DOHH2 (cell line): ENCODE measurements around the gene PNCK.

Experiments used
- H3F3A ChIP-seq: fragments of 200-600 bp; sonication (generic), shearing (Covaris generic); 2 replicates; pipeline ENCODE4 v1.6.0; 2016; ENCODE audit warnings: antibody characterized with exemption, mild to moderate bottlenecking; ENCODE audit not compliant: control insufficient read depth, insufficient read depth
- H3K27ac ChIP-seq: fragments of 200-600 bp; sonication (generic); 2 replicates; pipeline ENCODE4 v1.5.1; 2014; ENCODE audit warnings: low read depth, mild to moderate bottlenecking, low read length, moderate library complexity
- H3K27me3 ChIP-seq: fragments of 200-600 bp; sonication (generic); 2 replicates; pipeline ENCODE4 v1.6.1; 2014; ENCODE audit warnings: mild to moderate bottlenecking, low read length, mixed read lengths; ENCODE audit not compliant: control insufficient read depth
- H3K36me3 ChIP-seq: fragments of 200-600 bp; sonication (generic); 2 replicates; pipeline ENCODE4 v1.6.1; 2014; ENCODE audit warnings: mild to moderate bottlenecking, low read length, moderate library complexity, mixed read lengths; ENCODE audit not compliant: control insufficient read depth
- H3K4me1 ChIP-seq: fragments of 200-600 bp; sonication (generic); 2 replicates; pipeline ENCODE4 v1.6.1; 2014; ENCODE audit warnings: mild to moderate bottlenecking, low read length, mixed read lengths; ENCODE audit not compliant: control insufficient read depth
- H3K4me2 ChIP-seq: fragments of 200-600 bp; sonication (generic); 2 replicates; pipeline ENCODE4 v1.6.0; 2014; ENCODE audit warnings: mild to moderate bottlenecking, low read length, moderate library complexity
- H3K4me3 ChIP-seq: fragments of 200-600 bp; sonication (generic); 2 replicates; pipeline ENCODE4 v1.5.1; 2014; ENCODE audit warnings: mild to moderate bottlenecking, low read length, mixed read lengths
- H3K79me2 ChIP-seq: fragments of 200-600 bp; sonication (generic); 2 replicates; pipeline ENCODE4 v1.6.1; 2014; ENCODE audit warnings: mild to moderate bottlenecking, low read length, mixed read lengths; ENCODE audit not compliant: control insufficient read depth
- H3K9me2 ChIP-seq: fragments of 200-600 bp; sonication (generic); replicated peaks from 2 replicates; pipeline ENCODE4 v1.6.1; 2014; ENCODE audit warnings: mild to moderate bottlenecking, low read length, mixed read lengths; ENCODE audit not compliant: control insufficient read depth
- H3K9me3 ChIP-seq: fragments of 200-600 bp; sonication (generic); 2 replicates; pipeline ENCODE4 v1.6.1; 2014; ENCODE audit warnings: antibody characterized with exemption, low read length, mixed read lengths; ENCODE audit not compliant: control insufficient read depth, insufficient read depth
- H4K20me1 ChIP-seq: fragments of 200-600 bp; sonication (generic); 2 replicates; pipeline ENCODE4 v1.6.0; 2014; ENCODE audit warnings: low read depth, mild to moderate bottlenecking, antibody characterized with exemption, low read length, moderate library complexity; ENCODE audit not compliant: control insufficient read depth, insufficient read depth
- CTCF ChIP-seq: fragments of 200-600 bp; sonication (generic); IDR thresholded peaks from one replicate; pipeline ENCODE4 v1.5.1; 2014; ENCODE audit warnings: antibody characterized with exemption, mild to moderate bottlenecking, low read depth, low read length; ENCODE audit not compliant: poor library complexity, severe bottlenecking
- EZH2phosphoT487 ChIP-seq: fragments of 200-600 bp; sonication (generic); IDR thresholded peaks from 2 replicates; pipeline ENCODE4 v1.6.1; 2017; ENCODE audit warnings: borderline replicate concordance, mild to moderate bottlenecking, antibody characterized with exemption, low read length, moderate library complexity, mixed read lengths

The PNCK gene

GRCh38 chrX:153703036-153703370 is 29.4 kb upstream of the PNCK start:
- Histone ChIP-seq H3K4me1 (no peaks in the 10 kb centered on the region), H4K20me1 (no peaks in the 10 kb centered on the region), H3K4me2 (no peak overlapping the region), H3K9me2 (no peaks in the 10 kb centered on the region), H3K27me3 (no peaks in the 10 kb centered on the region), H3F3A (no peaks in the 10 kb centered on the region), H3K36me3 (no peaks in the 10 kb centered on the region; the same call in 1 of the 2 replicates), H3K79me2 (no peaks in the 10 kb centered on the region), H3K4me3 (no peak overlapping the region), H3K9me3 (no peaks in the 10 kb centered on the region), H3K27ac (no peak overlapping the region)
- no peak for TF ChIP-seq CTCF
- no peak for TF ChIP-seq EZH2phosphoT487

- Histone ChIP-seq H3K27ac (no peak overlapping the region), H3K9me2 (no peaks in the 10 kb centered on the region), H3K36me3 (no peaks in the 10 kb centered on the region), H3K4me2 (no peak overlapping the region), H3K4me3 (no peak overlapping the region), H3K27me3 (no peaks in the 10 kb centered on the region), H4K20me1 (no peaks in the 10 kb centered on the region), H3K9me3 (no peaks in the 10 kb centered on the region), H3K79me2 (no peaks in the 10 kb centered on the region), H3F3A (no peaks in the 10 kb centered on the region), H3K4me1 (no peaks in the 10 kb centered on the region)
- TF ChIP-seq EZH2phosphoT487 (no peak), CTCF (no peak)
These were observed 28.9 kb upstream of the PNCK start for GRCh38 chrX:153702336-153703035.

- no peaks in the 10 kb centered on the region for H3K36me3 ChIP-seq
- H4K20me1 ChIP-seq: no peaks in the 10 kb centered on the region
- no peaks in the 10 kb centered on the region for H3K9me2 ChIP-seq
- no peak overlapping the region for H3K27ac ChIP-seq
- no peaks in the 10 kb centered on the region for H3K79me2 ChIP-seq
- H3K4me2 ChIP-seq: no peak overlapping the region
- H3F3A ChIP-seq: no peaks in the 10 kb centered on the region
- H3K4me3 ChIP-seq: no peak overlapping the region
- no peaks in the 10 kb centered on the region for H3K27me3 ChIP-seq
- no peaks in the 10 kb centered on the region for H3K4me1 ChIP-seq
- no peaks in the 10 kb centered on the region for H3K9me3 ChIP-seq
- TF ChIP-seq CTCF: no peak
- TF ChIP-seq EZH2phosphoT487: no peak
These were observed 28.1 kb upstream of the PNCK start for GRCh38 chrX:153701706-153702105.
